ENCODE results near the gene NPBWR2.
A peak's percentile ranks its signal among the peaks of the same experiment; 100 is the strongest.

- TF ChIP-seq CTCF (IDR thresholded peaks at IDR 0.05; ENCODE audit: insufficient read depth, low read depth, low read length): no peak
- TF ChIP-seq EZH2 (IDR thresholded peaks at IDR 0.05; ENCODE audit: insufficient read depth, low read length): peak; percentile 79
Measured at GRCh38 chr20:64083804-64084684, 23.3 kb downstream of the NPBWR2 start, which contains the start of gene LKAAEAR1.

Data from astrocyte (in vitro differentiated cells and primary cell).